Activated CD4-positive, alpha-beta T cell treated with anti-CD3 and anti-CD28 coated beads, Interleukin-2, amount 50 U/mL, for 1 hour (primary cell): ENCODE data around the gene CERK.

ENCODE experiments used
- DNase-seq: peaks from one replicate; pipeline ENCODE4 v3.0.0-alpha.2; 2020

CERK gene

DNA sequence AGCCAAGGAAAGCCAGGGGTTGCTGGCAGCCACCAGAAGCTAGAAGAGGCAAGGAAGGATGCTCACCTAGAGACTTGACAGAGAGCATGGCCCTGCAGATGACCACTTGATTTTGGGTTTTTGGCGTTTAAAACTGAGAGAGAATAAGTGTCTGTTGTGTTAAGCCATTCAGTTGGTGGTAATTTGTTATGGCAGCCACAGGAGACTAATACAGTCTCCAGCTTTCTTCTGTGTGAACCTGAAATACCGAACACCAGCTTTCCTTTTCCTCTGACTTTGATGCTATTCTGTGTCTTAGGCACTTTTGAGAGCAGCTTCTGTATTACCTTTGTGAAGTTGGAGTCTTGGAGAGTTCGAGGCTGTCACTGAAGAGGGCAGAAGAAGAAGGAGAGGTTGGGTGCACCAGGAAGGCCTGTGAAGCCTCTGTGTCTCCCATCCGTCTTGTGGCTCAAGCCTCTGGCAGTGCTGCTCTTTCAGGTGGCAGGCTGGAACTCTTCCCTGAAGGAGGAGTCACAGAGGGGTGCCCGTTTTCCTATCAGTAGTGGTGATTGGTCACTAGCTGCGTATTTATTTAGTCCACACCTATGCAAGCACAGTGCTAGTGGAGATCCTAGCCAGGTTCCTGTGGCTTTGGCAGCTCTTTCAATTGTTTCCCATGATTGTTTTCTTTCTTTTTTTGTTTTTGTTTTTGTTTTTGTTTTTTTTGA, 26.9 kb upstream of the CERK start:
- DNase-seq, result no peak

DNA sequence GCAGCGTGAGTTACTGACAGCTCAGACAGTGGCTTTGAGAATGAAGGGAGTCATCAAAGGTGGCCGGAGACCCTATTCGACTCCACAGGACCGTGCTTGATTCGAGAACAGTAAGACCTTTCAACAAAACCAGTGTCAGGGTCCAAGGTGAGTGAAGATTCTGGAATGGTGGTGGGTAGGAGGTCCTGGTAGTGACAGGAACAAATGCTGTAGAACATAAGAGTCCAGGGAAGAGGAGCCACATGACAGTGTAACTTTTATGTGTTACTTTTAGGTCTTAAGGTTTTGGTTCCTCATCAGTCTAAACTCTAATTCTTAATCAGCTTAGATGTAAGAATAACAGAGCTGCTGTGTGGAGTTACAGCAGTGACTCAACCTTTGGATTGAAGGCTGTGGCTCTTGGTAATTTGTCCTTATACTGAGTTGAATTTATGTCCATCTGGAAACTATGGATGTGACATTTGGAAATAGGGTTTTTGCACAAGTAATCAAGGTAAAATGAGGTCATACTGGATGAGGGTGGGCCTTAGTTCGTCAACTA, 26.2 kb upstream of the CERK start:
- DNase-seq, result no peak

DNA sequence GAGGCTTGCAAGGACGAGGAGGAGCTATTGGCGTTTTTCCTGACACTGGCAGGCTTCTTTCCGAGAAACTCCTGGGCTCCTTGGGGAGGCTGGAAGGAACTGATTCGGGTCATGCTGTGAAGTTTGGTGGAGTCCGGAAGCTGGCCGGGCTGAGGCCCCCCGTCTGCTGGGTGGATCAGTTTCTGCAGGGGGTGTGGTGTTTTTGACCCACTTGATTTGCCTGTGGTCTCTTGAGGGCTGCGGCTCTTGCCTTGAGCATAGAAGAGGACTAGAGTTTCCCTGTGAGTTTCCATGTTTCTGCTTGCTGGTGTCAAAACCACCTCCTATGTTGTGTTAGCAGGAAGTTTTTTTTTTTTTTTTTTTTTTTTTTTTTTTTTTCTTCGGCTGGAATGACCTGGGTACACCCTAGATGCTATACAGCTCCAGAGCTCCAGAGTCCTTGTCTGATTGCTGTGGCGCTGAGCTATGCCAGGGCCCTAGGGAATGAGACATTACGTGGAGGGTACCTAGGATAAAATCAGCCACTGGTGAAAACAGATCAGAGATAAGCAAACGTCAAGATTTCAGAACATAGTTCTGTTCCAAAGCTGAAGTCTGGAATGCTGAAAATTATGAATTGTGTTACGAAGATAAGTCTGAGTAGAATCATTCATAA, 25.1 kb upstream of the CERK start:
- DNase-seq, result no peak

DNA sequence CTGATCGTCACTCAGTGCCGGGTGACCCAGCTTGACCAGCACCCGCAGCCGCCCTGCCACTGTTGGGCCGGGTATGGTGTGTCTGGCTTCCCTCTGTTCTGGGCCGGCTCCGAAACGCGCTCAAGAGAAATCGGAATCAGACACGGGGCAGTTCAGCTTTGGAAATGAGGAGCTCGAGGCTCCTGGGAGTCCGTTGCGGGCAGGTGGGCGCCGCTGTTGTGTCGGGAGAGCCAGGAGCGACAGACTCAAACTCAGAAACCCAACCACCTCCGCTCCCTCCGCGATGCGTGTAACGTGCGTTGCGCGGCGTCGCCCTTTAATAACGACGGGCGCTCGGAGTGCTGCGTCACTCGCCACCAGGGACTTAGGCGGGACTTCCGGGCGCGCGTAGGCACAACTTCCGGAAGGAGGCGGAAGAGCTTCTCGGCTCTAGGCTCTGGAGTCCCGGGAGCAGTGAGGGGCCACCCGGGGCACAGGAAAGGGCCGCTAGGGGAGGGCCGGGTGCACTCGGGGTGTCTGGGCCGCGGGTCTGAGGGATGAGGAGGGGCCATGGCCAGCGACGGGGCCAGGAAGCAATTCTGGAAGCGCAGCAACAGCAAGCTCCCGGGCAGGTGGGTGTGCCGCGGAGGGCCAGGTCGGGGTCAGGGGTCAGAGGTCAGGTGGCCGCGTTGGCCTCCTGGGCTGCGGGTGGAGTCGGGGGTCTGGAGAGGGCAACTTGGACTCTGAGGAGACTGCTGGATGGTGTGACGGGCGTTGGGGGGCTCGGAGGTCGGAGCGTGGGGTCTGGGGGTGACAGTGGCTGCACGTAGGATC, 24.4 kb upstream of the CERK start, which contains the start of gene TBC1D22A:
Gene TBC1D22A, plus strand, starts transcription at position 413 of the 813 bp plus-strand sequence. Its CDS starts 137 bp downstream, at position 550.
- DNase-seq, result peak; percentile 95

DNA sequence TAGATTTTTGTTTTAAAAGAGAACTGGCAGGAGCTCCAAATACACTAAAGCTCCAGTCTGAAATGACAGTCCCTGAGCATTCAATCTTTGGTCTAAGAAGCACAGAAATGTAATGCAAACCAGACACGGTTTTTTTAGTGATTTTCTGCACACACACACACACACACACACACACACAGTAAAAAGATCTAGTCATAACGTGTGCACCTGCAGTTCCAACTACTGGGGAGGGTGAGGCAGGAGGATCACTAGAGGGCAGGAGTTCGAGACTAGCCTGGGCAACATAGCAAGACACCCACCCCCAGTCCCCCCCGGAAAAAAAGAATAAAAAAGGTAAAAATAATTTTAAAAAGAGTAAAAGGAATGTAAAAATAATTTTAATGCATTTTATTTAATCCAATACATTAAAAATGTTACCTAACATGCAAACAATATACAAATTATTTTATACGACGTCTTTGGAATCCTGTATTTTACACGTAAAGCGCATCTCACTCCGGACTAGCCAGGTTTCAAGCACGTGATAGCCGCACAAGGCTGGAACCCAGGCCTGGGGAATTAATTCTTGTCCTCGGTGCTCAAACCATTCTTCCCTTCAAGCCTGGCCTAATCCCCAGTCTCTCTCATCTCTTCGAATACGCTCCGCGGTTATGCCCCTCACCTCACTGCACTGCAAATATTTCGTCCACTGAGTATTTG, 23.6 kb upstream of the CERK start:
- no peak for DNase-seq

DNA sequence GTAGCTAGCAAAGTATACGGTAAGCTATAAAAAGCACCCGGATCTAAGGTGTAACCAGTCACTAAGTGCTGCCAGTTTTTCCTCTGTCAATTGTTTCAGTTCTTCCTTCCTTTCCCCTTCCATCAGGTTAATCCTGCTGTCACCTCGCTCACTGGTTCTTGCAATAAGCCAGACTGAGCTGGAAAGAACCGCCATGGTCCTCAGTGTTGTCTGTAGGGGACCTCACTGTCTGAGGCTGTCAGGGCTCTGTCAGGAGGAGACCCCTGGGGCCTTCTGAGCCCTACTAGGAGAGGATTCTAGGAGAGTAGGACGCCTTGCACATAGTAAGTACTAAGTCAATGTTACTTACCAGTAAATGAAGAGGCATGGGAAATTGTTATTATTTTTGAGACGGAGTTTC, 23.0 kb upstream of the CERK start:
- DNase-seq, result no peak

DNA sequence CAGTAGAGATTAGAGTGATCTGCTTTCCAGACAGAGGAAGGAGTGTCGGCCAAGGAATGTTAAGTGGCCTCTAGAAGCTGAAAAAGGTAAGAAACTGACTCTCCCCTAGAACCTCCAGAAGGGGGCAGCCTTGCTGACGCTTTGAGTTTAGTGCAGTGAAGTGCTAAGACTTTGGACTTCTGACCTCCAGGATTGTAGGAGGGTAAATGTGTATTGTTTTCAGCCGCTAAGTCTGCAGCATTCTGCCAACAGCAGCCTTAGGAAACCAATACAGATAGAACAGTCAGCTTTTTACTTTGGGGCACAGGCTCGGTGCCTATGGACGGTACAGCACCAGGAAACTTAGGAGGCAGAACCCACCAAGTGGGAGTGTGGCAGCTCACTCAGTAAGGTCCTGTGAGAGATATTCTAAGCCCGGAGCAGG, 20.8 kb upstream of the CERK start:
- peak; percentile 51 for DNase-seq

DNA sequence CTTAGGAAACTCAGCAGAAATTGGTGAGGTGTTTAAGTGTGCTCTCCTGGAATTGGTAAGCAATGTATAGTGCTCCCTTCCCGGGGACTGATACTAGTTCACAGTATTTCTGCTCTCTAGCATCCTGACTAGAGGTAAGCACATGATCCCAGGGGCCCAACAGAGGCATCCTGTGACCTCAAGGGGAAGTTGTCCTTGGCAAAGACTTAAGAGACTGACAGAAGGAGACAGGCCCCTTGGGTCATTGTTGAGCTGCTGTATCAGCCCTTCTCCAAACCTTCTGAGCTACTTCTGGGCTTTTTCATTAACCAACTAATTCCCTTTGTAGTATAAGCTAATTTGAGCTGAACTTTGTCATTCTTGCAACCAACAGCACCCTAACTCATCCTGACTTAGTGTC, 20.1 kb upstream of the CERK start:
- DNase-seq, result no peak

DNA sequence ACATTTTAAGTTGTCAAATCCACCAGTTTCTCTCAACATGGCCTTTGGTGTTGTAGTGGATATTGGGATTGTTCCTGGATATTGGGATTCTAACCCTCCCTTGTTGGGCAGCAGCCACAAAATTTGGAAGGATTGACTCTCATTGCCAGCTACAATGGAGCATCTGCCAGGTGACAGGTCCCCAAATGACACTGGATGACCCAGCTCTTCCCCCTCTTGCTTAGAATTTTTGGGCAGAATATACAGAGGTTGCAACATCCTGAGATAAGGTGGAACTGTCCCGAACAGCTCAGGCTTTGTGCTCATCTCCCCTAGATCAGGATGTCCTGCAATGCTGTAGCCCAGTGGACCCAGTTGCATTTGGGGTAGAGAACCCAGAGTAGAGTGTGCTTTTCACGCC, 19.1 kb upstream of the CERK start:
- DNase-seq, result no peak

DNA sequence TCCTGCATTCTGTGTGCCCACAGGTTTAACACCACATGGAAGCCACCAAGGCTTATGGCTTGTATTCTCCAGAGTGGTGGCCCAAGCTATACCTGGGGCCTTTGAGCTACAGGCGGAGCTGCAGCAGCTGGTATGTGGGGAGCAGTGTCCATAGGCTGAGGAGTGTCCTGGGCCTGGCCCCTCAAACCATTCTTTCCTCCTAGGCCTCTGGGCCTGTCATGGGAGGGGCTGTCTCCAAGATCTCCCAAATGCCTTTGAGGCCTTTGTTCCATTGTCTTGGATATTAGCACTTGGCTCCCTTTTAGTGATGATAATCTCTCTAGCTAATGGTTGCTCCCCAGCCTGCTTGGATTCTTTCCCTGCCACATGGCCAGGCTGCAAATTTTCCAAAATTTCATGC, 18.0 kb upstream of the CERK start:
- DNase-seq, result no peak

DNA sequence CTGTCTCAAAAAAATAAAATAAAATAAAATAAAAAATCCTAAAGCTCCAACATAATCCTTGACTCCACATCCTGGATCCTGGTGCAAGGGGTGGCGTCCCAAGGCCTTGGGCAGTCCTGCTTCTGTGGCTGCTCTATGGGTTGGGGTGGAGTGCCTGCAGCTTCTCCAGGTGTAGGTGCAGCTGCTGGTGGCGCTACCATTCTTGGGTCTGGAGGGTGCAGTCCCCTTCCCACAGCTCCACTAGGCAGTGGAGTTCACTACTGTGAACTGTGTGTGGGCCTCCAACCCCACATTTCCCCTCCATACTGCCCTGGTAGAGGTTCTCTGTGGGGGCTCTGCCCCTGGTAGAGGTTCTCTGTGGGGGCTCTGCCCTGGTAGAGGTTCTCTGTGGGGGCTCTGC, 17.5 kb upstream of the CERK start:
- no peak for DNase-seq

DNA sequence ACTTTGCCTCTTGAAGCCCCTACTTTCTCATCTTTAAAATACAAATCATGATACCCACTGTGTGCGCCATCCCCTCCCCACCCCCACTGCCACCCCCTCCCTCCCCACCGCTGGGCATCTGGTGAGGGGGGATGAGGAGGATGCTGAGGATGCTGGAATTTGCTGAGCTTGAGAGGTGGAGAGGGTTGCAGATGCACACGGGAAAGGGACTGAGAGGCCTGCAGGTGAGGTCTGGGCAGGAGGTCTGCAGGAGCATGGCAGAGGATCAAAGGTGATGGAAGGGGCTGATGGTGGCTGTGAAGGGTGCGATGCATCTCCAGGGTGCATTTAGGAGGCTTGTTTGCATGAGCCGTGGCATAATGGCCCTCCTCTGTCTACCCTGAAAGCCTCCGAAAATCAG, 16.8 kb upstream of the CERK start:
- no peak for DNase-seq

DNA sequence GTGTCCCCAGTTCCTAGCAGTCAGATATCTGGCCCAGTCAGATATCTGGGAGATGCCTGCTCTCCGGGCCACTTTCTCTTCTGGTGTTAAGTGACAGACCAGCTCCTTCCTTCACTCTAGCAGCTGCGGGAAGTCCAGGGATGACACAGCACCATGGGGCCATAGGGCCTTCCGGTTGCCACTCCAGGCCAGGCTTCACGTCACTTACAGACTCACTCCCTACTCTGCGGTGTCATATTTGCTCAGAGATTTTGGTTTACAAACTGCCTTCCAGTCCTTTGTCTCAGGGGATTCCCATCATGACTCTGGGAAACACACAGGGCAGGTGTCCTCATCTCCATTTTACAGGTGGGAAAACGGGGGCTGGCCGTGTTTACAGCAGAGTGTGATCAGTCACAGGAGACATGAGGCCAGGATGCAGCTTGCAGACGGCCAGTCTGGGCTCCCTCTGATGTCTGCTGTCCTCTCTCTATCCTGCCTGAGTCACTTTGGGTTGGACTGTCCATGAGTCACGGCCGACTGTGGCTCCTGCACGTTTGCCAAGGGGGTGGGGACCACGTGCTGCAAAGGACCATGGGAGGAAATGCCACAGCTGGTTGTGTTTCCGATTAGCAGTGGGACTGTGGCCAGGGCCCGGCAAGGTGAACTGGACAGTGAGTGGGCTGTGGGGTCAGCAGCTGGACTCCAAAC, 16.2 kb upstream of the CERK start:
- DNase-seq, result no peak

DNA sequence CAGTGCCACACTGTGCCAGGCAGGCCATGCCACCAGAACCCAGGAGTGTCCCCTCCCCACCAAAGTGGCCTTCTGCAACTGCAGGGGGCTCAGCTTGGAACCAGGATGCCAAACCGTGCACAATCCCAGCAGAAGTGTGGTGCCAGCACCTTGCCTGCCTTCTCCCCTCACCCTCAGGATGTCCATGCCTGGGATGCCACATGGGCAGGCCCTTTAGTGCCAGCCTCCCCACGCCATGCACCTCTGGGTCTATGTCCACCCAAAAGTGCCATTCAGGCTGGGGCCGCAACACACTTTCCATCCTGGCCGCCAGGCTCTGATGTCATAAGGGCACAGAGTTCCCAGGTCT, 15.7 kb upstream of the CERK start:
- no peak for DNase-seq

DNA sequence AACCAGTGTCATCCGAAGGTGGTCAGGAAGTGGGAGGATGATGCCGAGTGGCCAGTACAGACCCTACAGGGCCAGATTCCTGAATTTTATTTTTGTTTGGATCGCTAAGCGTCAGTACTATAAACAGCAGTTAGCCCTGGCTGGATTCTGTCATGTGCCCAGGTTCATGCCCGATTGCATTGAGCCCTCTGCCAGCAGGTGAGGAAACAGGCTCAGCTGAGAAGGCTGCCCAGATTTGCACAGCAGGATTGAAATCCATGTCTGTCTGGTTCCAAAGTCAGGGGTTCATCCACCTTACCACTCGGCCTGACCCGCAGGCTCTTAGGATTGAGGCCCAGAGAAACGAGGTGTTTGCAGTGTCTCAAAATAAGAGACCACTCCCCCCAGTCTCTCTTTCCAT, 15.3 kb upstream of the CERK start:
- DNase-seq, result no peak

DNA sequence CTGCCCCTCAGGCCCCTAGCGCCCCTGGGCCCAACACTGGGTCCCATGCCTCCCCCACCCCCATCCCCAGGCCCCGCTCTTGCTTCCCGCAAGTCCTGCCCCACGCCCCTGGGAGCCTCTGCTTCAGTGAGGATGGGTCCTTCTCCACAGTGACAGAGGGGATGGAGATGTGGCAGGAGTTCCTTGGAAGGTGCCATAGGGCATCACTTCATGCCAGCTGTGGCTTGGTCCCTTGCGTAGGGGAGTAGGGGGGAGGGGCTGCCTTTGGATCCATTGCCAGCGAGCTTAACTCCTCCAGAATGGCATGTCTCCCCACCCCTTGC, 14.9 kb upstream of the CERK start:
- DNase-seq, result no peak

DNA sequence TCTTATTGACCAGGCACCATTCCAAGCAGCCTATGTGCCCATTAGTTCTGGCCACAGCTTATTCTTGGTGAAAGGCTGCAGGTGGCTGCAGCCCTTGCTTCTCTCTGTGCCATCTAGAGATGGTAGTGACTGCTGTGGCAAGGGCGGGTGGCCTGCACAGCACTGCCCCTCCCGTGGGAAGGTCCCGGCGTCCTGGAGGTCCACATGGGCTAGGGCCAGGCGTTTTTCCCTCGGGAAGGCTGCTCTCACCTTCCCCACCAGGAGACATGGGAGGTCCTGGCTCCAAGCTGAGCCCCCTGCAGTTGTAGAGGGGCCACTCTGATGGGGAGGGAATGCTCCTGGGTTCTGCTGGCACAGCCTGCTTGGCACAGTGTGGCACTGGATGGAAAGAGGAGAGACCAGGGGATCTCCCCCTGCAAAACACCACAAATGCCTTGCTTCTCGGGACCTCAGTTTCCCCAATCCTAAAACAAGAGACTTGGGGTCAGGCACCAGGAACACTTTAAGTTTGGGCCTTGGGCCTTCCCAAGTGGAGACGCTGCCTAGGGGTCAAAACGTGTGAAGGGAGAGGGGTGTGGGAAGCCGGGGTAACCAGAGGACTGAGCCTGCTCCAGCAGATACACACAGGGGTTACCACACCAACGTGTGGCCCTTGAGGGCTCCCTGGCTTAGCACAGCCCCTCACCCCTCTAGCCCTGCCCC, 14.4 kb upstream of the CERK start:
- DNase-seq, result no peak

DNA sequence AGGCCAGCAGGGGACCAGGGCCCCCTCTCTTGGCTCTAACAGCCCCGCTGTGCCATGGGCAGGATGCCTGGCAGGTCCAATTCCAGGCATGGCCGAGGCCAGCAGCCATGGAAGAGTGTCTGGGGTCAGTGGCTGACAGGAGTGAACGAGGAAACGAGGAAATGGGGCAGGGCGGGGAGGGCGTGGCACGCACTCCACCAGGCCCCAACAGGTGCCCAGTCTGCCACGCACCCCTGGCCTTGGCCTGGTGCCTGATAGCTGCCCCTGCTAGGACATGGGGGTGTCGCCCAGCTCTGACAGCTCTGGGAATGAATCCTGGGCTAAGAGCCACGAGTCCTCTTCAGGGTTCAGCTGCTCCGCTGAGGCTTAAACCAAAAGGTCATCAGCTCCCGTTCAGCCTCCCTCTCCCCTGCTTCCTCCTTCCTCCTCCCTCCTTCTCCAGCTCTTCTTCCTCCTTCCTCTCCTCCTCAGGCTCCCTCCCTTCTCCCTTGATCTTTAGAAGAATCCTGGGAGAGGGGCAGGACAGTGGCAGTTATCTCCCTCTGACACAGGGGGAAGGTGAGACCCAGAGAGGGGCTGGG, 12.9 kb upstream of the CERK start:
- DNase-seq, result no peak

DNA sequence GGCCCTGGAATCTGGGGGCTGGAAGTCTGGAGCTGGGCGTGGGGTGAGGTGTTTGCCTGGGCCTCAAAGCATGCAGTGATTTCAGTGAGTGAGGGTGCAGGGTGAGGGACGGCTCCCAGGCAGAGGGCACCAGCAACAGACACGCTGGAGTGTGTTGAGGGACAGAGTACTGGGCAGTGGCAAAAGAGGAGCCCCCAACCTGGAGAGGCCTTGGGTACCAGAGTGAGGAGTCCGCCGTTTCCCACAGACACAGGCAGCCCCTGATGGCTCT, 12.4 kb upstream of the CERK start:
- no peak for DNase-seq

DNA sequence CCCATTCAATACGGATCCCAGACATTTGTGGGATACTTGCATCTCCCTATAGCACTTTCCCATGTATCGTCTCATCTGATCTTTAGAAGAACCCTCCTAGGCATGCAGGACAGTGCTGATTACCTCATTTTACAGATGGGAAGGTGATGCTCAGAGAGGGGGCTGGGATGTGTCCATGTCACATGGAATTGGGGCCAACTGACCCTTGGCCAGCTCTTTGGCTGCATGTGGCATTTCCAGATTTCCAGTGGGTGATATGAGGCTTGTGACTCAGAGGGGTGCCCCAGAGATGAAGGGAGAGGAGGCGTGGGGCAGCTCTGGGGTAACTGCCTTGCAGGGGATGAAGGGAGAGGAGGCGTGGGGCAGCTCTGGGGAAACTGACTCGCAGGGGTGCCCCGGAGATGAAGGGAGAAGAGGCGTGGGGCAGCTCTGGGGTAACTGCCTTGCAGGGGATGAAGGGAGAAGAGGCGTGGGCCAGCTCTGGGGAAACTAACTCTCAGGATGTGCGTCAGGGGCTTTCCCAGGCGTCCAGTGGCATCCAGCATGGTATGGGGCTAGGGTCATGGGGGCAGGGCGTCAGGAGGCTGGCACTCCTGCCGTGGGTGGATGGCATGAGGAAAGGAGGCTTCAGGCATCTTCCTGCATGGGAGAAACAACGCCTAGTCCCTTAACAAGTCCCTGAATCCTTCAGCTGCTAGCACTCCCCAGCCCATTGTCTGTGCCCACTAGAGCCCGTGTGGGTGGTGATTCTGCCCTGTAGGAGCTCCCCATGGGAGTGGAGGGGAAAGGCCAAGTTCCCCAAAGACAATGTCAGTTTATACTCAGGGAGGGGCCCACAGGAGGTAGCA, 11.9 kb upstream of the CERK start:
- DNase-seq, result no peak
